Lower lobe of right lung (tissue), 2 donors: Measurements from ENCODE around the gene SPATA21. TPM values are rescaled to one million over a fixed set of nuclear protein-coding genes. Genes with fewer than 3 reads are reported as not detected.
A peak's percentile ranks its signal among the peaks of the same experiment; 100 is the strongest.
"Not testable (repeated sequence)": the region's sequence is repeated elsewhere in the genome, so short reads cannot be mapped to it uniquely, and the experiment has no call there.

Experiments
- ATAC-seq, 2 donors: fragments of 200-7000 bp; cut with Tn5 transposase; one replicate each; pipeline ENCODE4 v1.9.1; 2020 to 2022; ENCODE audit warnings: mild to moderate bottlenecking in 2 of 2, moderate library complexity in 2 of 2
- DNase-seq: peaks from one replicate; pipeline ENCODE4 v3.0.0-alpha.2; 2020
- H3K27ac ChIP-seq: fragments of 200-600 bp; one replicate; pipeline ENCODE4 v1.8.0; 2022
- H3K27me3 ChIP-seq: fragments of 200-600 bp; one replicate; pipeline ENCODE4 v1.8.0; 2022; ENCODE audit warnings: low read depth
- H3K36me3 ChIP-seq: fragments of 200-600 bp; one replicate; pipeline ENCODE4 v1.8.0; 2022; ENCODE audit warnings: mild to moderate bottlenecking
- H3K4me1 ChIP-seq: fragments of 200-600 bp; one replicate; pipeline ENCODE4 v1.8.0; 2022
- H3K4me3 ChIP-seq: fragments of 200-600 bp; one replicate; pipeline ENCODE4 v1.8.0; 2022; ENCODE audit warnings: mild to moderate bottlenecking
- H3K9me3 ChIP-seq: fragments of 200-600 bp; one replicate; pipeline ENCODE4 v1.8.0; 2022
- intact Hi-C: fragments of 100-400 bp; cut with DNase I; formaldehyde crosslinking; loops from one replicate; pipeline ENCODE4 v1.11.0; 2022
- long read RNA-seq: library from polyadenylated mRNA; unstranded; transcript quantifications from one replicate; pipeline ENCODE4 v2.0.0, GENCODE V29; 2021
- total RNA-seq: library from RNA; stranded (reverse); fragmentation: NEBNext Ultra II Directional; extraction: Animal tissue kit (Norgen Biotek cat#: 25700); gene quantifications from one replicate; pipeline ENCODE4 v1.2.1, GENCODE V29; 2021
- TF ChIP-seq, protein P1 (sequence below): fragments of 200-600 bp; IDR thresholded peaks from one replicate; pipeline ENCODE4 v1.8.0; 2022; ENCODE audit warnings: antibody characterized with exemption, mild to moderate bottlenecking
- donor health status: DM: no; HTN: yes; CAD: no; lungs with severe emphysema.

The SPATA21 gene, protein sequence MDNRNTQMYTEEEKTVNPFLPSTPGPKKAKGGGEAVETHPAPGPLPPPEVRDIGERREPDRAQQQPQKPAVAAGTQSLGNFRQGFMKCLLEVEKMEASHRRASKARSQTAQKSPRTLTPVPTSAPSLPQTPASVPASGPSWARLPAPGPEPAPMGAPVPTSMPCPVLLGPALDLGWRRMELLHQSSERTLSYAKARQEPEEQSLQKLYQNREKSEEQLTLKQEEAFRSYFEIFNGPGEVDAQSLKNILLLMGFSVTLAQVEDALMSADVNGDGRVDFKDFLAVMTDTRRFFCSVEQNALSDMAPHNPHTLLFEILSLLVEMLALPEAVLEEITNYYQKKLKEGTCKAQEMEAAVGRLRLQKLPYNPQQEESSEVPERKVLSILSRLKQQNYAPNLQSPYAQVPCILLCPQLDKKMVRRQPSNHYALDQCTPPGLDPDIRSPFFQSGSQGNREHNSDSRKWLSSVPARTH
- total RNA-seq = not detected
- long read RNA-seq, partial matches to known transcripts = 0 of 14 reads
- long read RNA-seq, other reads (novel, unspliced or antisense) = 14 of 14 reads

DNA sequence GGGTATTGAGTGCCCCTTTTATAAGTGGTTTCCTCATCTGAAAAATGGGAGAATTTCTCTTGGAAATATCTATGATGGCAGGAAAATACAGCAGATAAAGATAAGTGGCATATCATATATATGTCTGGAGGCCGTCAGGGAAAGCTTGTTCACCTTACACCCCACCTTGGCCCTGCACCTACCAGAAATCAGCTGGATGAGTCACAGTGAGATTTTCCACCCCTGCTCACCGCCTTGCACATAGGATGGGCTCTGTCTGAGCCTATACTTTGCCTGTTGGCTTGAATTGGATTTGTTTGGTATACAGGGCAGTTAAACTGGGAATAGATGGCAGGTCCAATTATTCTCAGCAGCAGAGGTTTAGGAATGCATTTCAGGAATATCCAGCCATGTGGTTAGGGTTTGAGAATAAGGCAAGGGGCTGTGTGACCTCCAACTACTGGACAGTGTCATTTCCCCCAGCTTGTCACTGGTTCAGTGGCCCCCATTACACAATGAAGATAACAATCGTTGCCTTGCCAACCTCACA lies at the start of gene SPATA21:
SPATA21 (minus strand) TSS at position 479 of the 529 bp plus-strand sequence. CDS start 6,053 bp downstream, outside the sequence.
- intact Hi-C loops = no loop called here
- ATAC-seq = no peak

DNA sequence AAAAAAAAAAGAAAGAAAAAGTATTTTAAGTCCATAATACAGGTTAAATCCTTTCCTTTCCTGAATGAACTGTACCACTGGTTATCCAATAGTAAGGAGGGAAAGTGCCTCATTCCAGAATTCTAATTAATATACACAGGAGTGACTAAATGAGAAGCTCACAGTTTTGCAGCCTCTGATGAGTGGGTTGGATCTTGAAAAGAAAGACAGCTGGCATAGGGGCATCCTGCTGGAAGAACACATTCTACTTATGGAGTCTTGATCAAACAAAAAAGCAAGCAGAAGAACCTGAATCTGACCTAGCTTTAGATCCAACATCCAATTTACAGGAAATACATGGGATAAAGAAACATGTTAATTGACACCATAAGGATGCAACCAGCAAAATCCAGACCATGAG lies 49.8 kb upstream of the SPATA21 start:
- H3K27me3 ChIP-seq, H3K4me3 ChIP-seq, H3K9me3 ChIP-seq, intact Hi-C loops, H3K27ac ChIP-seq, ATAC-seq, H3K4me1 ChIP-seq, DNase-seq: not testable (repeated sequence)
- H3K36me3 ChIP-seq = peaks cover 61% of the 10 kb centered on the region

More for the DNA sequence above, at the start of gene SPATA21:
- Histone ChIP-seq H3K4me3 (no peak within 1 kb of the TSS), H3K27me3 (no peaks in the 10 kb centered on the region), H3K27ac (no peak within 1 kb of the TSS), H3K36me3 (no peaks in the 10 kb centered on the region), H3K4me1 (peaks cover 22% of the 10 kb centered on the region), H3K9me3 (no peaks in the 10 kb centered on the region)
- DNase-seq = no peak
- TF ChIP-seq, protein P1, sequence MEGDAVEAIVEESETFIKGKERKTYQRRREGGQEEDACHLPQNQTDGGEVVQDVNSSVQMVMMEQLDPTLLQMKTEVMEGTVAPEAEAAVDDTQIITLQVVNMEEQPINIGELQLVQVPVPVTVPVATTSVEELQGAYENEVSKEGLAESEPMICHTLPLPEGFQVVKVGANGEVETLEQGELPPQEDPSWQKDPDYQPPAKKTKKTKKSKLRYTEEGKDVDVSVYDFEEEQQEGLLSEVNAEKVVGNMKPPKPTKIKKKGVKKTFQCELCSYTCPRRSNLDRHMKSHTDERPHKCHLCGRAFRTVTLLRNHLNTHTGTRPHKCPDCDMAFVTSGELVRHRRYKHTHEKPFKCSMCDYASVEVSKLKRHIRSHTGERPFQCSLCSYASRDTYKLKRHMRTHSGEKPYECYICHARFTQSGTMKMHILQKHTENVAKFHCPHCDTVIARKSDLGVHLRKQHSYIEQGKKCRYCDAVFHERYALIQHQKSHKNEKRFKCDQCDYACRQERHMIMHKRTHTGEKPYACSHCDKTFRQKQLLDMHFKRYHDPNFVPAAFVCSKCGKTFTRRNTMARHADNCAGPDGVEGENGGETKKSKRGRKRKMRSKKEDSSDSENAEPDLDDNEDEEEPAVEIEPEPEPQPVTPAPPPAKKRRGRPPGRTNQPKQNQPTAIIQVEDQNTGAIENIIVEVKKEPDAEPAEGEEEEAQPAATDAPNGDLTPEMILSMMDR = no peak

DNA sequence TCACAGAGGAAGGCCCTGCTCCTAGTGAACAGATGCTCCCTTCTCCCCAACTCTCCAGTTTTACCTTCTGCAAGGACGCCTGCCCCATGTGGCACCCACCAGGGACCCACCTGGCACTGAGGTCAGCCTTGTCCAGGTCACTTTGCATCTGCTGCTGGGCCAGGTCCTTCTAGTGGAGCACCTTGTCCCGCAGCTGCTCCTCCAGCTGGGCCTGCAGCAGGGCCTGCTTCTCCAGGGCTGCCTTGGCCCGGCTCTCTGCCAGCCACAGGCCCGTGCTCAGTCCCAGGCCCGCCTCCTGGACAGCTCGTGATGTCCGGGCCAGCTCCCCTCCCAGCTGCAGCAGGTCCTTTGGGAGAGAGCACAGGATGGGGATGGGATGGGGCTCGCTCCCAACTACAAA lies 49.1 kb upstream of the SPATA21 start:
- DNase-seq = not testable (repeated sequence)

DNA sequence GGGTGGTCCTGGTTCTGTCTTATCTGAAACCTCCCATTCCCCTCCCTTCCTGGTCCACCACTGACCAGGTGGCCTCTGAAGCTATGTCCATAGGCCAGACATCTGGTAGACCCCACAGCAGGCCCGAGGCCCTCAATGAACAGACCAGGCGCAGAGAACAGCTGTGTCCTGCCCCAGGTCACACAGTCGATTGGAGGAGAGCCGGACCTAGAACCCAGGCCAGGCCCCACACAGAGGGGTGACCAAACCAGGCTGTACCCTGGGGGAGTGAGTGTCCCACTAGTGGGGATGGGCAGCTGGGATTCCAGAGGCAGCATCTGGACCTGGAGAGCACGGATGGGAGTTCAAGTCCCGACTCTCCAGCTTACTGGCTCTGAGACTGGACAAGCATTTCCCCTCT lies 47.7 kb upstream of the SPATA21 start:
- peak in 1 of 2 donors; percentile 16 for ATAC-seq
- Histone ChIP-seq H3K4me3 (no peak overlapping the region), H3K4me1 (no peaks in the 10 kb centered on the region), H3K27me3 (no peaks in the 10 kb centered on the region), H3K9me3 (no peaks in the 10 kb centered on the region), H3K36me3 (peaks cover 74% of the 10 kb centered on the region), H3K27ac (no peak overlapping the region)
- intact Hi-C loops = no loop called here
- DNase-seq = no peak
- TF ChIP-seq, protein P1 = no peak

More for the DNA sequence above, 49.1 kb upstream of the SPATA21 start:
- H3K4me1 ChIP-seq, intact Hi-C loops, H3K27ac ChIP-seq, H3K4me3 ChIP-seq, H3K9me3 ChIP-seq, H3K27me3 ChIP-seq, ATAC-seq: not testable (repeated sequence)
- H3K36me3 ChIP-seq = peaks cover 66% of the 10 kb centered on the region

DNA sequence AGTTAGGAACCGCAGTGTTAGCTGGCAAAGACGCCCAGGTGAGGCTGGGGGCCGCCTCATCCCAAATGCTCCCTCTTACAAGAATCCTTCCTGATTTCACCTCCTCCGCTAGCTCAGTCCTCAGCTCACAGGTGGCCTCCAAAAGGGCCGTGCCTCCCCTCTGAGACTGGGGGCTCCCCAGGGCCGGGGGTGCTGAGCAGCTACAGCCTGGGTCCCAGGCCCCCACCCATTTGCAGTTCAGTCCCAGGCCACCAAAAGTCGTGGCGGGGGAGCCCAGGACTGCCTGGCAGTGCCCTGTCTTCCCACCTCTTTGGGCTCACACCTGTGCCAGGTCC lies 47.2 kb upstream of the SPATA21 start:
- Histone ChIP-seq H3K4me3 (no peak overlapping the region), H3K27ac (no peak overlapping the region), H3K9me3 (no peaks in the 10 kb centered on the region), H3K4me1 (no peaks in the 10 kb centered on the region), H3K27me3 (no peaks in the 10 kb centered on the region), H3K36me3 (peaks cover 74% of the 10 kb centered on the region)
- DNase-seq = no peak
- intact Hi-C loops = no loop called here
- TF ChIP-seq, protein P1 = no peak
- no peak for ATAC-seq

DNA sequence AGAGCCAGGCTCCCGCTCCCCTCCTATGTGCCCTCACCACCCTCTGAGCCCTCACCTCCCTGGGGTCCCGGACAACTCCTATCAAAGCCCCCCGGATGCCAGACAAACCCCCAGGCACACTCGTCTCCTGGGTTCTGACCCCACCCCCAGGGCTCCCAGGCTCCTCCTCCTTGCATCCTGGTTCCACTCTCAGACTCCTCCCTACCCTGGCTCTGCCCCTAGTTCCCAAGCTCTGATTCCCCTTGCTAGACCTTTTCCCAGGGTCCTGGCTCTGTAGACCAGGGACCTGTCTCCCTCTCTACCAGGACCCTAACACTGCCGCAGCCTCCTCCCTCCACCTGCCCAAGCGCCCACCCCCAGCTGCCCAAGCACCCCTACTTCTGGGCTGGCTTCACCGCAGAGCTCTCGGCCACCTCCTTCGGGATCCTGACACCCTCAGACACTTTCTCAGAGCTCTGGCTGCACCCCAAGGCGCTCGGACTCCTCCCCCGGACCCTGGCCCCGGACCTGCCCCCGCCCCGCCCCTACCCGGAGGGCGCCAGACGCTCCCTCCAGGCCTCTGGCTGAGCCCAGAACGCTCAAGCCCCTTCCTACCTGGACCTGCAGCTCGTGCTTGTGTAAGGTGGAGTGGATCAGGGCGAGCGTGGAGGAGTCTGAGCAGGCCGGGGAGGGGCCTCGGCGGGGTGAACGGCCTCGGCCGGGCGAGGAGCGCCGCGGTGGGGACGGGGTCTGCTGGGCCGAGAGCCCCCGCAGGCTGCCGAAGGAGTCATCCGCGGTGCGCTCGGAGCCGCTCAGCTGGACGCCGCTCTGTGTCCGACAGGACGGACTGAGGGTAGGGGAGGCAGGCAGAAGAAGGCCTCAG lies 46.6 kb upstream of the SPATA21 start:
- intact Hi-C loops, H3K9me3 ChIP-seq, H3K27me3 ChIP-seq, H3K4me3 ChIP-seq, H3K27ac ChIP-seq, DNase-seq, H3K4me1 ChIP-seq: not testable (repeated sequence)
- peaks cover 72% of the 10 kb centered on the region for H3K36me3 ChIP-seq
- ATAC-seq = peak in 1 of 2 donors; percentile 13

DNA sequence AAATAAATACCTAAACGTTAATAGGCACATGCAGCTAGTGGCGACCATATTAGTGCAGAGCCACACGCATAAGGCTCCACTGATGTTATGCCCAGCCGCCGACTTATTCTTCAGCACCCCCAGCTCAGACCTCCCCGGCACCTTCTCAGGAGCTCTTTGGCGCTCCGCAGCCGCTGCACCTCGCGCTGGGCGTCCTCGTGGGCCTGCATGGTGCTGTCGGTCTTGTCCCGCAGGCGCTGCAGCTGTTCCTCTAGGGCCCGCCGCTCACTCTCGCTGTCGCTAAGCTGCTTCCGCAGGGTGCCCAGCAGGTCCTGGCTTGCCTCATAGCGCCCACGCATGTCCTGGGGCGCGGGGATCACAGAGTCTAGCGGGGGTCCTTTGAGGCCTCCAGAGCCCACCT lies 45.9 kb upstream of the SPATA21 start:
- DNase-seq, H3K9me3 ChIP-seq, ATAC-seq, H3K4me1 ChIP-seq, H3K27me3 ChIP-seq, H3K27ac ChIP-seq, H3K4me3 ChIP-seq, intact Hi-C loops: not testable (repeated sequence)
- peaks cover 77% of the 10 kb centered on the region for H3K36me3 ChIP-seq
